NOMO-1 treated with dmso at 0.1 percent for 144 hours (cell line): ENCODE measurements around the gene HNRNPA3.
"Not testable (repeated sequence)": the region's sequence is repeated elsewhere in the genome, so short reads cannot be mapped to it uniquely, and the experiment has no call there.

ENCODE experiments used
- DNase-seq: peaks from one replicate; lab custom pipeline; 2025; ENCODE audit not compliant: unreplicated experiment; lab: John Stamatoyannopoulos, UW

Gene HNRNPA3

DNA sequence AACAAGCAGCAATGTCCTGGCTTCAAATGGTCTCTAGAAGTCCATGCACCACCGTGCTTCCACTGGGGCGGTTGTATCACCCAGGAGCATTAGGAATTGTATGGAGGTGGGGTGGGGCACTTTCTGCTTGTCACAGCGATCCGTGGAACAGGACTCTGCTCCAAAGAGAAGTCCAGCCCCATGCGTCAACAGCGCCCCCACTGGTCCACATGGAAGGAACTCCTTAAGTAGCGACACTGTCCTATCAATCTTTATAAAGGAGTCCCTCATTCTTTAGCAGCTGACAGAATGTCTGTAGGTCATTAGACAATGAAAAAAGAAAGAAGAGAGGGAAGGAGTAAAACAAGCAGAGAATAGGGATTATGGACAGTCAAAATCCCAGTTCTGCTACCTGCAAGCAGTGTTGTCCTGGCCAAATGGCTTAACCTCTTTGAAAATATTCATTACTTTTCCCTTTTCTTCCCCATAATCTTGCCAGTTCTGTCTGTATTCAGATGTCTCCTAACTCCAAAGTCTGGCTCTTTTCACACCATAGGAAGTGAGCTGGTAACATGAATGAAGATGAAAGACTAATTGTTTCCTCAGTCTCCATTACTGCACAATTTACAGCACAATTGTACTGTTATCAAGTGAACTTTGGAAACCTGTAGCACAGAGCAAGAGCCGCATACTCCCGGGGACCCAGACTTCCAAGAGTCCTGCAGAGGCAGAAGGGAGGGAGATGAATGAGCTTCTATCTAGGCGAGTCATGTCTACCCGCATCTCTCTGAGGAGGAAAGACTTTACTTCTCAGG, 42.0 kb downstream of the HNRNPA3 start:
- no peak for DNase-seq

DNA sequence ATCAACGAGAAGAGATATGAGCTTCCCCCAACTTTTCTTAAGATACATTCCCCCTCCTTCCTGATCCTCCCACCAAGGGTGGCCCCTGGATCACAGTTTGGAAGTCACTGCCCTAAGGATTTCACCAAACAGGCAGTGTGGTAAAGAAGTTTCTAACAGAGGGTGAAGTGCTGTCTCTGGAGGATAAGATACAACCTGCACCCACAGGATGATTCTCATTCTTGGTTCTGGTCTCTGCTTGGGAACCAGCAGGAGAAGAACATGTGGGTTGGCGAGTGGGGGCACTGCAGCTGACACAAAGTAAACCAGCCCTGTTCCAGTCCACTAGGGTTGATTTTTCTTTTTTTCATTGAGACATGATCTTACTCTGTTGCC, 42.6 kb downstream of the HNRNPA3 start:
- no peak for DNase-seq

GRCh38 chr2:177256026-177256425, 43.4 kb downstream of the HNRNPA3 start:
- DNase-seq, result no peak

GRCh38 chr2:177256695-177257094, 44.1 kb downstream of the HNRNPA3 start:
- no peak for DNase-seq

GRCh38 chr2:177257471-177257870, 44.9 kb downstream of the HNRNPA3 start:
- no peak for DNase-seq

DNA sequence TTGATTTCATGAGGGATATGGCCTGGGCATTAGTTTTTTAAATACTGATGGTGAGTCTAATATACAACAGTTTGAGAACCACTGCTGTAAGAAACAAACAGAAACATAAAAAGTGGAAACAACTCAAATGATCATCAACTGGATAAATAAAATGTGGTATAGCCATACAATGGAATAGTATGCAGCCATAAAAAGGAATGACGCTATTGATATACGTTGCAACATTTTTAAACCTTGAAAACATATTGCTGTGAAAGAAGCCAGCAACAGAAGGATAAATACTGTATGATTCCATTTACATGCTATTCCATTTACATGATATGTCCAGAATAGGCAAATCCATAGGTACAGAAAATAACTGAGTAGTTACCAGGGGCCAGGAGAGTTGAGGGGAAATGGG, 45.5 kb downstream of the HNRNPA3 start:
- no peak for DNase-seq

DNA sequence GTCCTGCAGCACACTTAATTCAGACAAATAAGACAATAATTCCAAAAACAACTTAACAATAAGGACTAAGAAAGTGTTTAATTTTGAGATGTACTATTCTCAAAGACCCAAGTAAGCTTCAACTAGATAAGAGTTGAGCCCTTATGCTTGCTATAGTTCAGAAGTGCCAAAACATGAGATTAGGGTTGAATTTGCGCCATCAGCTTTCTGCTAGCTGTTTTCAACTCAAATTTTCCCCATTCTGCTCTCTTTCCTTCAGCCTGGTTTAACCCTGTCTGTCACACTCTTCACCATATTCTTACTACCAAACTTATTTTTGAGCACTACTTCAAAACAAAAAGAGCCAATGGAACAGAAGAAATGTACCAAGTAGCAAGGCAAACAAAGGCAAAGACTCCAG, 47.8 kb downstream of the HNRNPA3 start:
- DNase-seq, result no peak

- no peak for DNase-seq
Observed at GRCh38 chr2:177261116-177262060, 48.8 kb downstream of the HNRNPA3 start.

- no peak for DNase-seq
Observed at GRCh38 chr2:177262092-177262491, 49.5 kb downstream of the HNRNPA3 start.

DNA sequence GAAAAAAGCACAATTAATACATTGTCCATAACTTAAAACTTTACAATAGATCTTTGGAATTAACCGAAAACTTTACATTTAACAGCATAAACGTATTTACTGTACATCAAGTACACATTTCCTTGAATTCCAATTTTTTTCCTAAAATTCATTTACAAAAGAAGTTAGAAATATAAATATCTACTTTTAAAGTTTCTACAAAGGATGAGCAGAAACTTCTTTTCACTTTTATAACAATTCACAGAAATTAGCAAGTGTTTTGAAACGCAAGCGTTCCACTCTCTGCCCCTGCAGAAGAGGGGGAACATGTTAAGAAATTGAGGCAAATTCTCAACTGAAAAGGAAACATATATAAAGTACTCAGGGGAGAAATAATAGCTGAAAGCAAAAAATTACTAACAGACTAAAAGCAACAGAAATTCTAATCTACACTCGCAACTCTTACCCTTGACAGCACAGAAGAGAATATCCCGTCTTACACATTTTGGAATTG, 50.4 kb downstream of the HNRNPA3 start:
- DNase-seq, result no peak

- peak; percentile 91 for DNase-seq
Observed at GRCh38 chr2:177263451-177264208, 51.0 kb downstream of the HNRNPA3 start.

- DNase-seq, result no peak
Observed at GRCh38 chr2:177264209-177264692, 51.7 kb downstream of the HNRNPA3 start.

DNA sequence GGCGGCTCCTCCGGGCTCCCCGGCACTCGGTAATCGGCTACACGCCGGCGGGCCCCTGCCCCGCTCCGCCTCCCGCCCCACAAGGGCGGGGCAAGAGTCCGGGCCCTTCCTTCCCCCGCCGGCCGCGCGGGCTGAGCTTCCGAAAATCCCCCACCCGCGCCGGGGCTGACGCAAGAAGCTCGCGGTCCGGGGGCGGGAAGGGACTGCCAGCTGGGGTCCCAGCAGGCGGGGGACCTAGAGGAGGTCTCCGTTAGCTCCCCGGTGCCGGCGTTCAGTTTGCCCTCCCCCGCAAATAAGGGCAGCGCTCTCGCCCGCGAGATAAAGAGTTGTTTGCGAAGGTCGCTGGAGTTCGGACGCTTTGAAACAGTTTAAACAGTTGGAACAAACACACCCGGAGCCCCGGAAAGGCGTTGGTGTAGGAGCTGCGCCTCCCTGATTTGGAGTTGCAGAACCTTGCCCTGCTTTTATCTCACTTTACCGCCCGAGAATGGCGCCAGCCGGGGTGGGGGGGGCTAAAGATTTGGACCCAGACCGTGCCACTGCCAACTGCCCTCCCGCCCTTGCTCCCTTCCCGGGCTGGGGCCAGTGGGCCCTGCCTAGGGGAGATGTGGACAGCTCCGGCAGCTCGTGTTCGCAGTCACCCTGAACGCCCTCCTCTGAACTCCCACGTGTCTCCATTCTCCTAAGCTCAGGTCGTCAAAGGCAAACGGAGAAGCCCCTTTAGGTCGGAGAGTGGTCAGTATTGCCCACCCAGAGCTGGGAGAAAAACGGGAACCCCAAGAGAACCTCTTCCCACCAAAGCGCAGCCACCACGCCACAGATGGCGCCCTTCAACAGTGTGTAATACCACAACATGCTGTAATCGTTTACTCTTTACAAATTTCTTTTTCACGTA, 52.3 kb downstream of the HNRNPA3 start, which contains the start of gene NFE2L2:
NFE2L2 (minus strand) TSS at position 35 of the 895 bp plus-strand sequence. CDS start 151 bp downstream, outside the sequence.
- DNase-seq, result peak; percentile 90

GRCh38 chr2:177265824-177266817, 53.5 kb downstream of the HNRNPA3 start:
- peak; percentile 40 for DNase-seq

- DNase-seq, result not testable (repeated sequence)
Observed at GRCh38 chr2:177266955-177267354, 54.4 kb downstream of the HNRNPA3 start.

GRCh38 chr2:177268187-177268871, 55.7 kb downstream of the HNRNPA3 start:
- no peak for DNase-seq

GRCh38 chr2:177268901-177269300, 56.3 kb downstream of the HNRNPA3 start:
- no peak for DNase-seq

DNA sequence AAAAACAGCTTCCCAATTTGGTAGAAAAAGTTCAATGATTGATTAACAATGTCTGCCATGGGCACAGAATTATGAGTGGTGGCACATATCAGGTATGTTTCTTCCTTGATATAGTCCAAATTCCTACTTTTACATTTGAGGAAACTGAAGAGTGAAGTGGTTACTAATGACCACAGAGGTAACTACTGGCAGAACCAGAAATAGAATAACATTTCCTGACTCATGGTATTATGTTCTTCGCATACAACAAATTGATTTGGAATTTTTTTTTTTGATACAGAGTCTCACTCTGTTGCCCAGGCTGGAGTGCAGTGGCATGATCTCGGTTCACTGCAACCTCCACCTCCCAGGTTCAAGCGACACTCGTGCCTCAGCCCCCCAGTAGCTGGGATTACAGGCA, 57.9 kb downstream of the HNRNPA3 start:
- no peak for DNase-seq
